ENCODE data around the gene SLC39A3.

Gene SLC39A3

GRCh38 chr19:2740314-2740656 lies 468 bp upstream of the SLC39A3 start:
- Histone ChIP-seq H3K36me3 (ENCODE audit: control insufficient read depth, insufficient read depth, low read length) (peaks cover 20% of the 10 kb centered on the region), H3K4me1 (ENCODE audit: control insufficient read depth, insufficient read depth, low read length, poor library complexity, severe bottlenecking) (no peaks in the 10 kb centered on the region), H3K27ac (ENCODE audit: low read depth, low read length, severe bottlenecking) (no peak overlapping the region), H3K9me3 (ENCODE audit: control insufficient read depth, low read length) (peaks cover 5% of the 10 kb centered on the region), H3K4me3 (ENCODE audit: extremely low read depth, insufficient read depth, low read length, poor library complexity, severe bottlenecking) (no peak overlapping the region)
- 47 to 53% methylated on average over 11 to 13 of the region's 13 CpGs for WGBS, 2 experiments (ENCODE audit: insufficient coverage in 2 of 2)

GRCh38 chr19:2736550-2737190 lies 3.1 kb downstream of the SLC39A3 start:
- H3K4me3 ChIP-seq (ENCODE audit: extremely low read depth, insufficient read depth, low read length, poor library complexity, severe bottlenecking), result no peak overlapping the region
- 95% methylated on average over 10 to 11 of the region's 15 CpGs for WGBS, 2 experiments (ENCODE audit: insufficient coverage in 2 of 2)
- H3K9me3 ChIP-seq (ENCODE audit: control insufficient read depth, low read length), result peaks cover 5% of the 10 kb centered on the region
- H3K36me3 ChIP-seq (ENCODE audit: control insufficient read depth, insufficient read depth, low read length), result peaks cover 35% of the 10 kb centered on the region
- H3K4me1 ChIP-seq (ENCODE audit: control insufficient read depth, insufficient read depth, low read length, poor library complexity, severe bottlenecking), result no peaks in the 10 kb centered on the region
- no peak overlapping the region for H3K27ac ChIP-seq (ENCODE audit: low read depth, low read length, severe bottlenecking)

GRCh38 chr19:2735374-2735773 lies 4.4 kb downstream of the SLC39A3 start:
- H3K9me3 ChIP-seq (ENCODE audit: control insufficient read depth, low read length), result peaks cover 5% of the 10 kb centered on the region
- H3K27ac ChIP-seq (ENCODE audit: low read depth, low read length, severe bottlenecking), result no peak overlapping the region
- H3K4me1 ChIP-seq (ENCODE audit: control insufficient read depth, insufficient read depth, low read length, poor library complexity, severe bottlenecking), result no peaks in the 10 kb centered on the region
- peaks cover 35% of the 10 kb centered on the region for H3K36me3 ChIP-seq (ENCODE audit: control insufficient read depth, insufficient read depth, low read length)
- H3K4me3 ChIP-seq (ENCODE audit: extremely low read depth, insufficient read depth, low read length, poor library complexity, severe bottlenecking), result no peak overlapping the region
- 95 to 97% methylated on average over 8 to 12 of the region's 12 CpGs for WGBS, 2 experiments (ENCODE audit: insufficient coverage in 2 of 2)

- peaks cover 5% of the 10 kb centered on the region for H3K9me3 ChIP-seq (ENCODE audit: control insufficient read depth, low read length)
- H3K4me3 ChIP-seq (ENCODE audit: extremely low read depth, insufficient read depth, low read length, poor library complexity, severe bottlenecking), result no peak overlapping the region
- H3K36me3 ChIP-seq (ENCODE audit: control insufficient read depth, insufficient read depth, low read length), result peaks cover 35% of the 10 kb centered on the region
- H3K27ac ChIP-seq (ENCODE audit: low read depth, low read length, severe bottlenecking), result no peak overlapping the region
- whole genome bisulfite sequencing, 2 experiments (ENCODE audit: insufficient coverage in 2 of 2), result 95% methylated on average over 24 to 26 of the region's 26 CpGs
- no peaks in the 10 kb centered on the region for H3K4me1 ChIP-seq (ENCODE audit: control insufficient read depth, insufficient read depth, low read length, poor library complexity, severe bottlenecking)
Observed at GRCh38 chr19:2734589-2735288, 5.1 kb downstream of the SLC39A3 start.

GRCh38 chr19:2733930-2734588 lies 5.8 kb downstream of the SLC39A3 start:
- WGBS, 2 experiments (ENCODE audit: insufficient coverage in 2 of 2), result 93 to 95% methylated on average over 33 to 35 of the region's 35 CpGs
- Histone ChIP-seq H3K27ac (ENCODE audit: low read depth, low read length, severe bottlenecking) (no peak overlapping the region), H3K36me3 (ENCODE audit: control insufficient read depth, insufficient read depth, low read length) (peaks cover 35% of the 10 kb centered on the region), H3K4me3 (ENCODE audit: extremely low read depth, insufficient read depth, low read length, poor library complexity, severe bottlenecking) (no peak overlapping the region), H3K9me3 (ENCODE audit: control insufficient read depth, low read length) (peaks cover 5% of the 10 kb centered on the region), H3K4me1 (ENCODE audit: control insufficient read depth, insufficient read depth, low read length, poor library complexity, severe bottlenecking) (no peaks in the 10 kb centered on the region)

GRCh38 chr19:2732883-2733282 lies 6.9 kb downstream of the SLC39A3 start:
- H3K4me1 ChIP-seq (ENCODE audit: control insufficient read depth, insufficient read depth, low read length, poor library complexity, severe bottlenecking), result no peaks in the 10 kb centered on the region
- no peak overlapping the region for H3K4me3 ChIP-seq (ENCODE audit: extremely low read depth, insufficient read depth, low read length, poor library complexity, severe bottlenecking)
- WGBS, 2 experiments (ENCODE audit: insufficient coverage in 2 of 2), result 94 to 96% methylated on average over 36 of the region's 38 CpGs
- H3K36me3 ChIP-seq (ENCODE audit: control insufficient read depth, insufficient read depth, low read length), result peaks cover 35% of the 10 kb centered on the region
- no peak overlapping the region for H3K27ac ChIP-seq (ENCODE audit: low read depth, low read length, severe bottlenecking)
- peaks cover 5% of the 10 kb centered on the region for H3K9me3 ChIP-seq (ENCODE audit: control insufficient read depth, low read length)

- 96% methylated on average over 22 to 32 of the region's 33 CpGs for WGBS, 2 experiments (ENCODE audit: insufficient coverage in 2 of 2)
- Histone ChIP-seq H3K4me1 (ENCODE audit: control insufficient read depth, insufficient read depth, low read length, poor library complexity, severe bottlenecking) (no peaks in the 10 kb centered on the region), H3K27ac (ENCODE audit: low read depth, low read length, severe bottlenecking) (no peak overlapping the region)
Observed at GRCh38 chr19:2732157-2732725, 7.6 kb downstream of the SLC39A3 start.

GRCh38 chr19:2731181-2731995 lies 8.4 kb downstream of the SLC39A3 start:
- H3K36me3 ChIP-seq (ENCODE audit: control insufficient read depth, insufficient read depth, low read length), result peaks cover 23% of the 10 kb centered on the region
- 91 to 94% methylated on average over 32 to 36 of the region's 41 CpGs for WGBS, 2 experiments (ENCODE audit: insufficient coverage in 2 of 2)
- no peaks in the 10 kb centered on the region for H3K4me1 ChIP-seq (ENCODE audit: control insufficient read depth, insufficient read depth, low read length, poor library complexity, severe bottlenecking)
- no peak overlapping the region for H3K4me3 ChIP-seq (ENCODE audit: extremely low read depth, insufficient read depth, low read length, poor library complexity, severe bottlenecking)
- H3K27ac ChIP-seq (ENCODE audit: low read depth, low read length, severe bottlenecking), result no peak overlapping the region
- H3K9me3 ChIP-seq (ENCODE audit: control insufficient read depth, low read length), result peaks cover 2% of the 10 kb centered on the region

More at GRCh38 chr19:2732157-2732725, 7.6 kb downstream of the SLC39A3 start:
- H3K4me3 ChIP-seq (ENCODE audit: extremely low read depth, insufficient read depth, low read length, poor library complexity, severe bottlenecking), result no peak overlapping the region
- peaks cover 31% of the 10 kb centered on the region for H3K36me3 ChIP-seq (ENCODE audit: control insufficient read depth, insufficient read depth, low read length)
- peaks cover 5% of the 10 kb centered on the region for H3K9me3 ChIP-seq (ENCODE audit: control insufficient read depth, low read length)

- Histone ChIP-seq H3K9me3 (ENCODE audit: control insufficient read depth, low read length) (no peaks in the 10 kb centered on the region), H3K4me1 (ENCODE audit: control insufficient read depth, insufficient read depth, low read length, poor library complexity, severe bottlenecking) (no peaks in the 10 kb centered on the region), H3K36me3 (ENCODE audit: control insufficient read depth, insufficient read depth, low read length) (peaks cover 15% of the 10 kb centered on the region), H3K27ac (ENCODE audit: low read depth, low read length, severe bottlenecking) (no peak overlapping the region), H3K4me3 (ENCODE audit: extremely low read depth, insufficient read depth, low read length, poor library complexity, severe bottlenecking) (no peak overlapping the region)
- 94 to 95% methylated on average over 19 to 25 of the region's 26 CpGs for WGBS, 2 experiments (ENCODE audit: insufficient coverage in 2 of 2)
Observed at GRCh38 chr19:2729943-2730818, 9.6 kb downstream of the SLC39A3 start.
